Spleen (tissue), 7 donors: Measurements from ENCODE around the gene ERO1B.

Source experiments
- POLR2A ChIP-seq, 3 donors: fragments of 450-650 bp; IDR thresholded peaks; one replicate each; pipeline ENCODE4 v1.5.1; 2017; ENCODE audit warnings: antibody characterized with exemption in 3 of 3, mild to moderate bottlenecking in 1 of 3
- POLR2AphosphoS5 ChIP-seq, 3 donors: sonication (generic); formaldehyde crosslinking; IDR thresholded peaks; one replicate each; pipeline ENCODE4 v1.5.1; 2017; ENCODE audit warnings: antibody characterized with exemption in 3 of 3
- TF ChIP-seq, protein P1 (sequence below), 11 experiments: fragments of 200-600 bp in 7 of 11; fragments of 450-650 bp in 4 of 11; sonication (generic) in 4 of 11; IDR thresholded peaks in 8 of 11; conservative IDR thresholded peaks in 3 of 11; 1 replicate in 7 of 11; 2 replicates in 4 of 11; pipeline versions ENCODE4 v1.4.0 to v1.8.0; 2016 to 2021; ENCODE audit warnings: antibody characterized with exemption in 11 of 11, inconsistent platforms in 4 of 11, mild to moderate bottlenecking in 1 of 11
- donor health status: DM: no; HTN: no; CAD: no; lungs with moderate emphysema.
- donor health status: DM: no; HTN: no; CAD: no.
- donor health status: DM: no; HTN: no; CAD: no.

GRCh38 chr1:236242568-236242967, 39.2 kb downstream of the ERO1B start:
- TF ChIP-seq, protein P1, sequence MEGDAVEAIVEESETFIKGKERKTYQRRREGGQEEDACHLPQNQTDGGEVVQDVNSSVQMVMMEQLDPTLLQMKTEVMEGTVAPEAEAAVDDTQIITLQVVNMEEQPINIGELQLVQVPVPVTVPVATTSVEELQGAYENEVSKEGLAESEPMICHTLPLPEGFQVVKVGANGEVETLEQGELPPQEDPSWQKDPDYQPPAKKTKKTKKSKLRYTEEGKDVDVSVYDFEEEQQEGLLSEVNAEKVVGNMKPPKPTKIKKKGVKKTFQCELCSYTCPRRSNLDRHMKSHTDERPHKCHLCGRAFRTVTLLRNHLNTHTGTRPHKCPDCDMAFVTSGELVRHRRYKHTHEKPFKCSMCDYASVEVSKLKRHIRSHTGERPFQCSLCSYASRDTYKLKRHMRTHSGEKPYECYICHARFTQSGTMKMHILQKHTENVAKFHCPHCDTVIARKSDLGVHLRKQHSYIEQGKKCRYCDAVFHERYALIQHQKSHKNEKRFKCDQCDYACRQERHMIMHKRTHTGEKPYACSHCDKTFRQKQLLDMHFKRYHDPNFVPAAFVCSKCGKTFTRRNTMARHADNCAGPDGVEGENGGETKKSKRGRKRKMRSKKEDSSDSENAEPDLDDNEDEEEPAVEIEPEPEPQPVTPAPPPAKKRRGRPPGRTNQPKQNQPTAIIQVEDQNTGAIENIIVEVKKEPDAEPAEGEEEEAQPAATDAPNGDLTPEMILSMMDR (IDR thresholded peaks at IDR 0.05 in 8 of 11, conservative IDR thresholded peaks at IDR 0.05 in 3 of 11): no peak
- TF ChIP-seq POLR2AphosphoS5 (IDR thresholded peaks at IDR 0.05) (no peak), POLR2A (IDR thresholded peaks at IDR 0.05) (no peak)
